ENCODE results near the gene ST8SIA1. TPM values are rescaled to one million over a fixed set of nuclear protein-coding genes. Genes with fewer than 3 reads are reported as not detected.

Gene ST8SIA1
- total and polyA plus RNA-seq, 2 of the 8 experiments (the other 6 are each of a cell fraction or from before 2014, with no cell fraction given) = 1.9 to 4.4 TPM

GRCh38 chr12:22377731-22378496, 43.4 kb upstream of the ST8SIA1 start:
- H3K79me1 ChIP-seq (ENCODE audit: low read depth, low read length) = no peaks in the 10 kb centered on the region
- no peak overlapping the region for H3K4me2 ChIP-seq (ENCODE audit: insufficient read depth in 1 of 2, low read depth in 2 of 2, low read length in 2 of 2)
- H4K20me1 ChIP-seq (replicated peaks in 1 of 2; ENCODE audit: control insufficient read depth in 1 of 2, insufficient read depth in 2 of 2, low read length in 2 of 2) = no peaks in the 10 kb centered on the region
- H4K5ac ChIP-seq (ENCODE audit: insufficient read length, low read depth, low read length) = no peak overlapping the region
- H3K23me2 ChIP-seq (ENCODE audit: low read depth, low read length) = no peaks in the 10 kb centered on the region
- 87% methylated on average over 4 of the region's 4 CpGs; no CpG with 5 or more reads in 1 of the 2 experiments for WGBS, 2 experiments (ENCODE audit: extremely low coverage in 1 of 2, insufficient coverage in 1 of 2, insufficient read length in 1 of 2, insufficient replicate concordance in 2 of 2, low coverage in 1 of 2, low lambda C conversion rate in 2 of 2, missing lambda C conversion rate in 1 of 2)
- H3K9me3 ChIP-seq (ENCODE audit: insufficient read depth in 2 of 2, low read depth in 1 of 2, low read length in 1 of 2) = peaks cover 0 to 2% of the 10 kb centered on the region in 2 experiments; a peak in 1 of 4 replicates
- no peaks in the 10 kb centered on the region for H3K79me2 ChIP-seq (ENCODE audit: control insufficient read depth in 1 of 2, insufficient read depth in 2 of 2, low read length in 2 of 2)
- no peak overlapping the region for H2BK20ac ChIP-seq (ENCODE audit: low read length)
- no peak for DNase-seq (ENCODE audit: low read depth in 1 of 2, low spot score in 2 of 2)
- H2BK5ac ChIP-seq (ENCODE audit: low read depth, low read length) = no peak overlapping the region
- no peaks in the 10 kb centered on the region for H3K27me3 ChIP-seq (replicated peaks in 1 of 4; ENCODE audit: control insufficient read depth in 3 of 4, extremely low read depth in 1 of 4, insufficient read depth in 3 of 4, low read length in 3 of 4)
- no peak overlapping the region for H3K23ac ChIP-seq (ENCODE audit: insufficient read length)
- no peak overlapping the region for H3K4me3 ChIP-seq (ENCODE audit: extremely low read depth in 1 of 4, insufficient read depth in 2 of 4, low read depth in 3 of 4, low read length in 4 of 4)
- no peak overlapping the region for H2AFZ ChIP-seq (ENCODE audit: low read length)
- H3K36me3 ChIP-seq (ENCODE audit: control insufficient read depth in 2 of 4, insufficient read depth in 4 of 4, low read length in 3 of 4) = no peaks in the 10 kb centered on the region
- ChIA-PET POLR2A (ENCODE audit: partially characterized antibody) (no interaction called here), CTCF (ENCODE audit: partially characterized antibody) (interaction anchor here (0.7 to 0.8 kb wide), 2 partner anchors 102 to 278 kb away, joined by 3 read pairs; no protein-coding TSS in a partner anchor)
- no peak for FAIRE-seq
- H3K9ac ChIP-seq (replicated peaks in 1 of 4; ENCODE audit: extremely low read depth in 1 of 4, low read depth in 3 of 4, low read length in 3 of 4) = no peak overlapping the region
- no peak overlapping the region for H4K91ac ChIP-seq (replicated peaks; ENCODE audit: insufficient read length, low read length)
- H3K18ac ChIP-seq (ENCODE audit: extremely low read depth, low read length) = no peak overlapping the region
- H3K27ac ChIP-seq (ENCODE audit: low read depth, low read length) = no peak overlapping the region
- H3K14ac ChIP-seq (ENCODE audit: insufficient read length) = no peak overlapping the region
- H2BK12ac ChIP-seq (ENCODE audit: low read depth, low read length) = no peak overlapping the region
- H2BK15ac ChIP-seq (ENCODE audit: low read length) = no peak overlapping the region
- no peak overlapping the region for H4K8ac ChIP-seq (ENCODE audit: extremely low read depth, insufficient read depth, low read length)
- H3K56ac ChIP-seq (replicated peaks; ENCODE audit: insufficient read length, low read depth, low read length) = no peak overlapping the region
- no peak overlapping the region for H3K4ac ChIP-seq (replicated peaks; ENCODE audit: insufficient read length, low read depth, low read length)
- no peak overlapping the region for H2AK5ac ChIP-seq (ENCODE audit: low read depth, low read length)
- H3K4me1 ChIP-seq (replicated peaks in 1 of 4; ENCODE audit: control insufficient read depth in 3 of 4, insufficient read depth in 4 of 4, low read length in 3 of 4) = no peaks in the 10 kb centered on the region
- H2BK120ac ChIP-seq (replicated peaks; ENCODE audit: low read depth, low read length) = no peak overlapping the region
- TF ChIP-seq TAF7 (optimal IDR thresholded peaks at IDR 0.05; ENCODE audit: borderline replicate concordance, low read depth, low read length) (no peak), CTBP2 (IDR thresholded peaks at IDR 0.05; ENCODE audit: borderline replicate concordance, insufficient read depth, insufficient read length, low read length) (no peak)
